SK-MEL-5 (cell line): ENCODE measurements around the gene NPW. TPM values are rescaled to one million over a fixed set of nuclear protein-coding genes. Genes with fewer than 3 reads are reported as not detected.
"Not testable (repeated sequence)": the region's sequence is repeated elsewhere in the genome, so short reads cannot be mapped to it uniquely, and the experiment has no call there.

ENCODE experiments used
- DNase-seq: peaks from one replicate; pipeline ENCODE4 v3.0.0-alpha.2; 2016; ENCODE audit warnings: low read depth, low spot score
- in situ Hi-C: cut with HindIII; loops from 2 replicates; pipeline ENCODE4 v1.10.0; 2016; ENCODE audit warnings: low sequenced_read_pairs, high pct_unique_total_duplicates, low pct_unique_long_range_greater_than_20kb
- total RNA-seq: library from RNA; depleted of rRNA; stranded (reverse); fragments of >200 nt; shearing (Covaris generic); gene quantifications from 2 replicates; pipeline ENCODE4 v1.2.3, GENCODE V29; 2014

The NPW gene
- total RNA-seq, 1 experiment from 2014 or later: 0.55 TPM

- in situ Hi-C loops: no loop called here
- DNase-seq: no peak
Observed at GRCh38 chr16:2009164-2009711, 10.3 kb upstream of the NPW start.

- in situ Hi-C loops: no loop called here
- DNase-seq: peak; percentile 78
Observed at GRCh38 chr16:2009791-2010510, 9.6 kb upstream of the NPW start, which contains the start of gene ZNF598. Gene ZNF598 (minus strand): TSS chr16:2009821.

- in situ Hi-C loops, DNase-seq: not testable (repeated sequence)
Observed at GRCh38 chr16:2011726-2012125, 7.9 kb upstream of the NPW start.

- in situ Hi-C loops: no loop called here
- DNase-seq: no peak
Observed at GRCh38 chr16:2013527-2013926, 6.1 kb upstream of the NPW start.

GRCh38 chr16:2015117-2015946 is 4.3 kb upstream of the NPW start:
- DNase-seq: no peak
- in situ Hi-C loops: no loop called here

- in situ Hi-C loops: no loop called here
- no peak for DNase-seq
Observed at GRCh38 chr16:2015947-2016208, 3.7 kb upstream of the NPW start.

GRCh38 chr16:2016407-2016922 is 3.1 kb upstream of the NPW start:
- in situ Hi-C loops: no loop called here
- peak; percentile 28 for DNase-seq

- in situ Hi-C loops: no loop called here
- DNase-seq: no peak
Observed at GRCh38 chr16:2019921-2020831, 591 bp downstream of the NPW start.

- peak; percentile 55 for DNase-seq
- in situ Hi-C loops: no loop called here
Observed at GRCh38 chr16:2022723-2023091, 3.1 kb downstream of the NPW start.

- in situ Hi-C loops: no loop called here
- DNase-seq: peak; percentile 83
Observed at GRCh38 chr16:2023092-2024031, 3.8 kb downstream of the NPW start.

- no peak for DNase-seq
- in situ Hi-C loops: no loop called here
Observed at GRCh38 chr16:2024032-2024420, 4.4 kb downstream of the NPW start.

GRCh38 chr16:2025251-2025650 is 5.7 kb downstream of the NPW start:
- in situ Hi-C loops: no loop called here
- DNase-seq: no peak

GRCh38 chr16:2025878-2026460 is 6.4 kb downstream of the NPW start:
- no peak for DNase-seq
- in situ Hi-C loops: no loop called here

- in situ Hi-C loops: no loop called here
- DNase-seq: peak; percentile 30
Observed at GRCh38 chr16:2026461-2027023, 7.0 kb downstream of the NPW start, which contains the start of gene NHERF2. Gene NHERF2 (plus strand): TSS chr16:2026902. CDS start chr16:2027006, 104 bp downstream.

- in situ Hi-C loops: no loop called here
- no peak for DNase-seq
Observed at GRCh38 chr16:2027024-2028010, 7.7 kb downstream of the NPW start.
